GM13977 (cell line): ENCODE measurements around the gene STIM1.

Experiments
- DNase-seq: peaks from one replicate; pipeline ENCODE4 v3.0.0; 2012; ENCODE audit warnings: low spot score
- CTCF ChIP-seq: IDR thresholded peaks from 2 replicates; pipeline ENCODE4 v1.5.1; 2012; ENCODE audit warnings: mild to moderate bottlenecking, control low read depth; ENCODE audit not compliant: insufficient read depth; ENCODE audit errors: extremely low read depth, missing control alignments
- in situ Hi-C: fragments of 300-500 bp; cut with MboI; formaldehyde crosslinking; loops from one replicate; pipeline ENCODE4 v1.12.0; 2022; ENCODE audit warnings: low sequenced_read_pairs, low pct_unique_long_range_greater_than_20kb, mixed read lengths, inconsistent platforms; ENCODE audit not compliant: unreplicated experiment

The STIM1 gene

GRCh38 chr11:3957437-3957836, 102.0 kb downstream of the STIM1 start:
- no peak for DNase-seq
- no peak for TF ChIP-seq CTCF
- in situ Hi-C loops = no loop called here

- in situ Hi-C loops = no loop called here
- no peak for DNase-seq
- TF ChIP-seq CTCF = no peak
These were observed 102.8 kb downstream of the STIM1 start for GRCh38 chr11:3958281-3958680.

GRCh38 chr11:3959015-3959902, 103.8 kb downstream of the STIM1 start:
- TF ChIP-seq CTCF = peak; percentile 12
- in situ Hi-C loops = no loop called here
- peak; percentile 25 for DNase-seq

GRCh38 chr11:3959903-3960265, 104.4 kb downstream of the STIM1 start:
- DNase-seq = no peak
- in situ Hi-C loops = loop anchor here (10.0 kb wide), 1 partner anchor 105 kb away; the partner anchor contains the start of gene STIM1
- TF ChIP-seq CTCF = no peak

GRCh38 chr11:3962406-3962840, 107.0 kb downstream of the STIM1 start:
- in situ Hi-C loops = loop anchor here (10.0 kb wide), 1 partner anchor 108 kb away; the partner anchor contains the start of gene STIM1
- no peak for DNase-seq
- TF ChIP-seq CTCF = no peak

- in situ Hi-C loops = loop anchor here (10.0 kb wide), 1 partner anchor 109 kb away; the partner anchor contains the start of gene STIM1
- no peak for DNase-seq
- no peak for TF ChIP-seq CTCF
These were observed 108.6 kb downstream of the STIM1 start for GRCh38 chr11:3964056-3964455.
